Measurements from ENCODE around the gene TMEM52. TPM values are rescaled to one million over a fixed set of nuclear protein-coding genes. Genes with fewer than 3 reads are reported as not detected.
"Not testable (repeated sequence)": the region's sequence is repeated elsewhere in the genome, so short reads cannot be mapped to it uniquely, and the experiment has no call there.

TMEM52 gene
- total and polyA plus RNA-seq, 9 of the 15 experiments (the other 6 are each of a cell fraction or from before 2014, with no cell fraction given) = 0.37 to 22.5 (median 6.8) TPM

DNA sequence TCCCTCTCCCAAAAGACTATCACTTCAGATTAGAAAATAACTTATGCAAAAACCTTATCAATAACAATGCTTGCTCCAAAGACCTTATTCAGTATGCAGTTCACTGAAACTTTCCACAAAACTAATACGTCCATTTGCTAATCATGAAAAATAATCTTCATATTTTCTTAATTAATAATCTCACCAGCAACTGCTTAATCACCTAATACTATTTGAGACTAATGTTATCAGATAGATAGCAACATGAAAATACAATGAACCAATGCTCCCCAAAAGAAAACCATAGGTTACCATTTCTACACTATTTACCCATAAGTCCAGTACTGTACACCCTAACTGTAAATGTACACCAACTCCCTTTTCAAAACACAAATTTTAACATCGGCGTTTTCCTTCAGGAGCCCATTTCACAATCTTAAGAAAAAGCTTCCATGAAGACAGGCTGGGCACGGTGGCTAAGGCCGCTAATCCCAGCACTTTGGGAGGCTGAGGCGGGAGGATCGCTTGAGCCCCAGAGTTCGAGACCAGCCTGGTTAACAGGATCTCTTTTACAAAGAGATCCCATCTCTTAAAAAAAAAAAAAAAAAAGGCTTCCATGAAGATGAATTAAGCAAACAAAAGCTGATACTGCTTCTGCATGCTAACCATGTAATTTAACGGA is 29.9 kb downstream of the TMEM52 start (continued):
- TF ChIP-seq, protein P1, sequence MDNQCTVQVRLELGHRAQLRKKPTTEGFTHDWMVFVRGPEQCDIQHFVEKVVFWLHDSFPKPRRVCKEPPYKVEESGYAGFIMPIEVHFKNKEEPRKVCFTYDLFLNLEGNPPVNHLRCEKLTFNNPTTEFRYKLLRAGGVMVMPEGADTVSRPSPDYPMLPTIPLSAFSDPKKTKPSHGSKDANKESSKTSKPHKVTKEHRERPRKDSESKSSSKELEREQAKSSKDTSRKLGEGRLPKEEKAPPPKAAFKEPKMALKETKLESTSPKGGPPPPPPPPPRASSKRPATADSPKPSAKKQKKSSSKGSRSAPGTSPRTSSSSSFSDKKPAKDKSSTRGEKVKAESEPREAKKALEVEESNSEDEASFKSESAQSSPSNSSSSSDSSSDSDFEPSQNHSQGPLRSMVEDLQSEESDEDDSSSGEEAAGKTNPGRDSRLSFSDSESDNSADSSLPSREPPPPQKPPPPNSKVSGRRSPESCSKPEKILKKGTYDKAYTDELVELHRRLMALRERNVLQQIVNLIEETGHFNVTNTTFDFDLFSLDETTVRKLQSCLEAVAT (IDR thresholded peaks at IDR 0.05) = peak in 1 of 2 experiments; percentile 48; a peak in 1 of 4 replicates
- TF ChIP-seq, protein P2, sequence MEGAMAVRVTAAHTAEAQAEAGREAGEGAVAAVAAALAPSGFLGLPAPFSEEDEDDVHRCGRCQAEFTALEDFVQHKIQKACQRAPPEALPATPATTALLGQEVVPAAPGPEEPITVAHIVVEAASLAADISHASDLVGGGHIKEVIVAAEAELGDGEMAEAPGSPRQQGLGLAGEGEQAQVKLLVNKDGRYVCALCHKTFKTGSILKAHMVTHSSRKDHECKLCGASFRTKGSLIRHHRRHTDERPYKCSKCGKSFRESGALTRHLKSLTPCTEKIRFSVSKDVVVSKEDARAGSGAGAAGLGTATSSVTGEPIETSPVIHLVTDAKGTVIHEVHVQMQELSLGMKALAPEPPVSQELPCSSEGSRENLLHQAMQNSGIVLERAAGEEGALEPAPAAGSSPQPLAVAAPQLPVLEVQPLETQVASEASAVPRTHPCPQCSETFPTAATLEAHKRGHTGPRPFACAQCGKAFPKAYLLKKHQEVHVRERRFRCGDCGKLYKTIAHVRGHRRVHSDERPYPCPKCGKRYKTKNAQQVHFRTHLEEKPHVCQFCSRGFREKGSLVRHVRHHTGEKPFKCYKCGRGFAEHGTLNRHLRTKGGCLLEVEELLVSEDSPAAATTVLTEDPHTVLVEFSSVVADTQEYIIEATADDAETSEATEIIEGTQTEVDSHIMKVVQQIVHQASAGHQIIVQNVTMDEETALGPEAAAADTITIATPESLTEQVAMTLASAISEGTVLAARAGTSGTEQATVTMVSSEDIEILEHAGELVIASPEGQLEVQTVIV (CRISPR knock-in tag; IDR thresholded peaks at IDR 0.05; ENCODE audit: borderline replicate concordance) = no peak
- TF ChIP-seq SMARCC2 (IDR thresholded peaks at IDR 0.05; ENCODE audit: low read depth) = no peak
- TF ChIP-seq, protein P3, sequence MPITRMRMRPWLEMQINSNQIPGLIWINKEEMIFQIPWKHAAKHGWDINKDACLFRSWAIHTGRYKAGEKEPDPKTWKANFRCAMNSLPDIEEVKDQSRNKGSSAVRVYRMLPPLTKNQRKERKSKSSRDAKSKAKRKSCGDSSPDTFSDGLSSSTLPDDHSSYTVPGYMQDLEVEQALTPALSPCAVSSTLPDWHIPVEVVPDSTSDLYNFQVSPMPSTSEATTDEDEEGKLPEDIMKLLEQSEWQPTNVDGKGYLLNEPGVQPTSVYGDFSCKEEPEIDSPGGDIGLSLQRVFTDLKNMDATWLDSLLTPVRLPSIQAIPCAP (CRISPR knock-in tag; IDR thresholded peaks at IDR 0.05; ENCODE audit: borderline replicate concordance) = peak; percentile 78; the same call in 1 of the 2 replicates
- TF ChIP-seq TBP (optimal IDR thresholded peaks at IDR 0.05; ENCODE audit: low read depth, low read length) = peak; percentile 35
- TF ChIP-seq, protein P4, sequence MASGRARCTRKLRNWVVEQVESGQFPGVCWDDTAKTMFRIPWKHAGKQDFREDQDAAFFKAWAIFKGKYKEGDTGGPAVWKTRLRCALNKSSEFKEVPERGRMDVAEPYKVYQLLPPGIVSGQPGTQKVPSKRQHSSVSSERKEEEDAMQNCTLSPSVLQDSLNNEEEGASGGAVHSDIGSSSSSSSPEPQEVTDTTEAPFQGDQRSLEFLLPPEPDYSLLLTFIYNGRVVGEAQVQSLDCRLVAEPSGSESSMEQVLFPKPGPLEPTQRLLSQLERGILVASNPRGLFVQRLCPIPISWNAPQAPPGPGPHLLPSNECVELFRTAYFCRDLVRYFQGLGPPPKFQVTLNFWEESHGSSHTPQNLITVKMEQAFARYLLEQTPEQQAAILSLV (tag; IDR thresholded peaks at IDR 0.05) = no peak
- TF ChIP-seq RAD21 (CRISPR knock-in tag; conservative IDR thresholded peaks at IDR 0.05 in 1 of 2, IDR thresholded peaks at IDR 0.05 in 1 of 2) = no peak
- peak; percentile 11; the same call in 1 of the 2 replicates for TF ChIP-seq KAT7 (CRISPR knock-in tag; IDR thresholded peaks at IDR 0.05; ENCODE audit: borderline replicate concordance)
- 0 out of 4 replicates have a peak, but pooled peaks of 1 of the 2 experiments have one; percentile 26 for TF ChIP-seq KDM1A (IDR thresholded peaks at IDR 0.05)

DNA sequence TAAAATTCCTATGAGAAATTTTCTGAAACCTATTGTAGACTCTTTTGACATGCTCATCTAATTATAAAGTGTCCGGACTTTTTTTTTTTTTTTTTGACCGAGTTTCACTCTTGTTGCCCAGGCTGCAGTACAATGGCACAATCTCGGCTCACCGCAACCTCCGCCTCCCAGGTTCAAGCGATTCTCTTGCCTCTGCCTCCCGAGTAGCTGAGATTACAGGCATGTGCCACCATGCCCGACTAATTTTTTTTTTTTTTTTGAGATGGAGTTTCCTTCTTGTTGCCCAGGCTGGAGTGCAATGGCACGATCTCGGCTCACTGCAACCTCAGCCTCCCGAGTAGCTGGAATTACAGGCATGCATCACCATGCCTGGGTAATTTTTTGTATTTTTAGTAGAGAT is 35.2 kb downstream of the TMEM52 start:
- DNase-seq (ENCODE audit: extremely low read depth in 1 of 4, low spot score in 3 of 4); H3K9me3 ChIP-seq (replicated peaks; ENCODE audit: control insufficient read depth, insufficient read depth, low read depth, low read length); ATAC-seq; H3K27me3 ChIP-seq (ENCODE audit: control insufficient read depth in 2 of 2, insufficient read depth in 2 of 2, low read length in 2 of 2); intact Hi-C loops (cut with micrococcal nuclease); H3K9me1 ChIP-seq (ENCODE audit: control insufficient read depth, insufficient read depth, low read length); H3K4me2 ChIP-seq (ENCODE audit: insufficient read depth, low read length); BruUV-seq (replicated peaks); H2AFZ ChIP-seq (ENCODE audit: low read depth, low read length); H3K9ac ChIP-seq (ENCODE audit: insufficient read depth in 1 of 2, low read depth in 2 of 2, low read length in 2 of 2); H3K4me3 ChIP-seq; FAIRE-seq; H3K27ac ChIP-seq (ENCODE audit: extremely low read depth, low read depth, low read length); in situ Hi-C loops (cut with MboI): not testable (repeated sequence)
- H3K4me1 ChIP-seq (replicated peaks in 1 of 2; ENCODE audit: control insufficient read depth in 2 of 2, insufficient read depth in 2 of 2, low read length in 2 of 2) = peaks cover 33 to 41% of the 10 kb centered on the region in 2 experiments; a peak in 4 of 5 replicates
- H4K20me1 ChIP-seq (replicated peaks; ENCODE audit: control insufficient read depth, insufficient read depth, low read length) = peaks cover 63% of the 10 kb centered on the region
- ChIA-PET CTCF (ENCODE audit: low intra/inter-chr PET ratio) (interaction anchor here (0.6 kb wide), 1 partner anchor 24 kb away, joined by 5 read pairs; no protein-coding TSS in a partner anchor), POLR2A (interaction anchor here (0.6 to 3.9 kb wide), 11 partner anchors 9 to 74 kb away, joined by 3 to 35 read pairs (median 5); no protein-coding TSS in a partner anchor)
- H3K36me3 ChIP-seq (ENCODE audit: control insufficient read depth, insufficient read depth, low read length) = peaks cover 22% of the 10 kb centered on the region; the same call in 2 of the 3 replicates
- H3K79me2 ChIP-seq (ENCODE audit: control insufficient read depth, insufficient read depth, low read length) = peaks cover 90% of the 10 kb centered on the region
- 48% methylated on average over 11 of the region's 11 CpGs for WGBS (ENCODE audit: insufficient coverage, low coverage, missing lambda C conversion rate)

Measured in K562 (cell line).